CD14-positive monocyte (primary cell): Measurements from ENCODE around the gene SHB. TPM values are rescaled to one million over a fixed set of nuclear protein-coding genes. Genes with fewer than 3 reads are reported as not detected.

Experiments used
- DNase-seq, 3 donors: peaks; one replicate each; pipeline ENCODE4 v3.0.0-alpha.2; 2011 to 2022
- H2AFZ ChIP-seq: 2 replicates; pipeline ENCODE4 v1.6.0; 2012; ENCODE audit warnings: mild to moderate bottlenecking, low read depth, low read length, inconsistent platforms; ENCODE audit not compliant: insufficient read depth, poor library complexity, severe bottlenecking
- H3K27ac ChIP-seq, 2 donors: 1 replicate in 1 of 2; 2 replicates in 1 of 2; pipeline ENCODE4 v1.5.1; 2012 to 2013; ENCODE audit warnings: low read length in 2 of 2, control low read depth in 1 of 2, inconsistent platforms in 1 of 2, low read depth in 1 of 2, mild to moderate bottlenecking in 1 of 2
- H3K27me3 ChIP-seq, 2 donors: one replicate each; pipeline versions ENCODE4 v1.6.0 to v1.6.1; 2011 to 2013; ENCODE audit warnings: low read length in 2 of 2; ENCODE audit not compliant: control insufficient read depth in 2 of 2, insufficient read depth in 2 of 2
- H3K36me3 ChIP-seq, 2 donors: replicated peaks in 1 of 2; 1 replicate in 1 of 2; 2 replicates in 1 of 2; pipeline versions ENCODE4 v1.5.1 to v1.6.1; 2012 to 2013; ENCODE audit warnings: low read length in 2 of 2, control low read depth in 1 of 2, inconsistent platforms in 1 of 2, mild to moderate bottlenecking in 1 of 2; ENCODE audit not compliant: insufficient read depth in 2 of 2, control insufficient read depth in 1 of 2
- H3K4me1 ChIP-seq, 2 donors: 1 replicate in 1 of 2; 2 replicates in 1 of 2; pipeline versions ENCODE4 v1.5.1 to v1.6.1; 2012 to 2013; ENCODE audit warnings: low read length in 2 of 2, control low read depth in 1 of 2, inconsistent platforms in 1 of 2, mild to moderate bottlenecking in 1 of 2, moderate library complexity in 1 of 2; ENCODE audit not compliant: insufficient read depth in 2 of 2, control insufficient read depth in 1 of 2
- H3K4me2 ChIP-seq: replicated peaks from 2 replicates; pipeline ENCODE3; 2012; ENCODE audit warnings: low read length, moderate library complexity, mild to moderate bottlenecking; ENCODE audit not compliant: poor library complexity, severe bottlenecking; ENCODE audit errors: extremely low read depth
- H3K4me3 ChIP-seq, 3 experiments: fragments of 200-600 bp in 1 of 3; sonication (generic) in 1 of 3; replicated peaks in 1 of 3; 1 replicate in 2 of 3; 2 replicates in 1 of 3; pipeline ENCODE4 v1.5.1; 2011 to 2013; ENCODE audit warnings: low read length in 3 of 3, mild to moderate bottlenecking in 3 of 3, control low read depth in 2 of 3, low read depth in 2 of 3, inconsistent platforms in 1 of 3, moderate library complexity in 1 of 3
- H3K79me2 ChIP-seq: 2 replicates; pipeline ENCODE4 v1.6.0; 2012; ENCODE audit warnings: mild to moderate bottlenecking, control low read depth, inconsistent platforms, low read length, moderate library complexity; ENCODE audit not compliant: insufficient read depth
- H3K9ac ChIP-seq: 2 replicates; pipeline ENCODE4 v1.6.0; 2017; ENCODE audit warnings: low read length, mild to moderate bottlenecking; ENCODE audit not compliant: insufficient read depth, poor library complexity, severe bottlenecking
- H3K9me3 ChIP-seq, 2 donors: replicated peaks in 1 of 2; 1 replicate in 1 of 2; 2 replicates in 1 of 2; pipeline versions ENCODE4 v1.5.1 to v1.6.1; 2012 to 2013; ENCODE audit warnings: low read length in 2 of 2, control low read depth in 1 of 2; ENCODE audit not compliant: control insufficient read depth in 1 of 2, insufficient read depth in 1 of 2
- H4K20me1 ChIP-seq: 2 replicates; pipeline ENCODE4 v1.6.0; 2012; ENCODE audit warnings: mild to moderate bottlenecking, low read length, control low read depth, moderate library complexity; ENCODE audit not compliant: insufficient read depth
- H3K27ac Mint-ChIP-seq, 7 donors: one replicate each; pipeline ENCODE4 v1.8.0; 2020; ENCODE audit warnings: mild to moderate bottlenecking in 7 of 7, mixed read lengths in 7 of 7, moderate library complexity in 6 of 7, inconsistent platforms in 2 of 7
- H3K27me3 Mint-ChIP-seq, 3 donors: one replicate each; pipeline ENCODE4 v1.8.0; 2021 to 2022; ENCODE audit warnings: low read depth in 3 of 3, mild to moderate bottlenecking in 3 of 3, mixed read lengths in 3 of 3, moderate library complexity in 3 of 3, inconsistent platforms in 1 of 3
- H3K36me3 Mint-ChIP-seq, 2 donors: one replicate each; pipeline ENCODE4 v1.8.0; 2020; ENCODE audit warnings: mixed read lengths in 2 of 2, inconsistent platforms in 1 of 2, mild to moderate bottlenecking in 1 of 2
- H3K4me1 Mint-ChIP-seq: one replicate; pipeline ENCODE4 v1.8.0; 2020; ENCODE audit warnings: mild to moderate bottlenecking, mixed read lengths
- H3K4me3 Mint-ChIP-seq, 2 donors: one replicate each; pipeline ENCODE4 v1.8.0; 2020; ENCODE audit warnings: mild to moderate bottlenecking in 2 of 2, mixed read lengths in 2 of 2, moderate library complexity in 1 of 2
- H3K9me3 Mint-ChIP-seq, 7 donors: one replicate each; pipeline ENCODE4 v1.8.0; 2020 to 2022; ENCODE audit warnings: mixed read lengths in 7 of 7, mild to moderate bottlenecking in 6 of 7, moderate library complexity in 6 of 7, inconsistent platforms in 2 of 7
- CTCF ChIP-seq: fragments of 200-600 bp; IDR thresholded peaks from one replicate; pipeline ENCODE4 v1.8.0; 2022; ENCODE audit warnings: antibody characterized with exemption, mild to moderate bottlenecking
- WGBS: methylation state at CpG from one replicate; pipeline ENCODE4 v1.1.5; 2013; ENCODE audit warnings: missing lambda C conversion rate; ENCODE audit not compliant: insufficient coverage; 5-methylcytosine and 5-hydroxymethylcytosine counted together
- intact Hi-C, 2 donors: fragments of 100-400 bp; cut with micrococcal nuclease; formaldehyde crosslinking; loops; one replicate each; pipeline versions ENCODE4 v1.15.0 to v1.15.1; 2023
- polyA plus RNA-seq, 3 donors: library from polyadenylated mRNA; depleted of rRNA in 1 of 3; unstranded in 2 of 3; stranded (reverse) in 1 of 3; fragments of 300-500 nt in 2 of 3; fragments of >200 nt in 1 of 3; fragmentation: Illumina TruSeq in 2 of 3; gene quantifications; 1 replicate in 2 of 3; 2 replicates in 1 of 3; pipeline ENCODE4 v1.2.3, GENCODE V29; 2012 to 2021

Gene SHB
- polyA plus RNA-seq, 3 donors: 0.27 to 1.3 (median 0.31) TPM

GRCh38 chr9:38038307-38039089 is 30.5 kb downstream of the SHB start:
- no peaks in the 10 kb centered on the region for H3K79me2 ChIP-seq
- H3K4me1 ChIP-seq: peaks cover 30 to 36% of the 10 kb centered on the region in 2 donors
- peaks cover 0 to 6% (median 3%) of the 10 kb centered on the region in 3 donors for H3K27me3 Mint-ChIP-seq
- TF ChIP-seq CTCF: no peak
- DNase-seq: peak; percentile 36 to 44 (median 42)
- H3K9me3 Mint-ChIP-seq: peaks cover 0 to 1% (median 0%) of the 10 kb centered on the region in 7 donors
- no peaks in the 10 kb centered on the region for H3K36me3 ChIP-seq
- peak overlapping the region in 4 of 7 donors; percentile 10 to 74 (median 22) for H3K27ac Mint-ChIP-seq
- H3K4me2 ChIP-seq: no peak overlapping the region
- peaks cover 41% of the 10 kb centered on the region for H3K4me1 Mint-ChIP-seq
- H3K9ac ChIP-seq: no peak overlapping the region
- H4K20me1 ChIP-seq: no peaks in the 10 kb centered on the region
- no peak overlapping the region for H3K4me3 Mint-ChIP-seq
- no peak overlapping the region for H3K27ac ChIP-seq
- H3K27me3 ChIP-seq: no peaks in the 10 kb centered on the region
- no peak overlapping the region for H3K4me3 ChIP-seq
- H3K36me3 Mint-ChIP-seq: peaks cover 0 to 4% of the 10 kb centered on the region in 2 donors
- H2AFZ ChIP-seq: no peak overlapping the region
- intact Hi-C loops: no loop called here
- 74% methylated on average over 6 of the region's 15 CpGs for WGBS
- no peaks in the 10 kb centered on the region for H3K9me3 ChIP-seq

GRCh38 chr9:38037981-38038306 is 31.1 kb downstream of the SHB start:
- Histone ChIP-seq H3K4me1 (peaks cover 30 to 36% of the 10 kb centered on the region in 2 donors), H3K27ac (no peak overlapping the region), H4K20me1 (no peaks in the 10 kb centered on the region), H2AFZ (no peak overlapping the region), H3K36me3 (no peaks in the 10 kb centered on the region), H3K4me2 (no peak overlapping the region), H3K27me3 (no peaks in the 10 kb centered on the region), H3K9me3 (no peaks in the 10 kb centered on the region), H3K4me3 (no peak overlapping the region), H3K79me2 (no peaks in the 10 kb centered on the region), H3K9ac (no peak overlapping the region)
- H3K27me3 Mint-ChIP-seq: peaks cover 0 to 6% (median 1%) of the 10 kb centered on the region in 3 donors
- peaks cover 0 to 4% of the 10 kb centered on the region in 2 donors for H3K36me3 Mint-ChIP-seq
- no peak overlapping the region for H3K4me3 Mint-ChIP-seq
- peaks cover 0 to 1% (median 0%) of the 10 kb centered on the region in 7 donors for H3K9me3 Mint-ChIP-seq
- H3K27ac Mint-ChIP-seq: peak overlapping the region in 2 of 7 donors; percentile 21 to 30
- intact Hi-C loops: no loop called here
- peaks cover 41% of the 10 kb centered on the region for H3K4me1 Mint-ChIP-seq
- 91% methylated on average over 5 of the region's 5 CpGs for WGBS
- no peak for DNase-seq
- TF ChIP-seq CTCF: no peak
